C1 segment of cervical spinal cord (tissue), 14 donors: ENCODE data around the gene TSSC4.

Experiments
- DNase-seq, 14 donors: peaks; one replicate each; lab custom pipeline; 2025; lab: John Stamatoyannopoulos, UW

TSSC4 gene

GRCh38 chr11:2417856-2418692 is 17.5 kb downstream of the TSSC4 start:
- no peak for DNase-seq

- no peak for DNase-seq
Measured at GRCh38 chr11:2418693-2419360, 18.3 kb downstream of the TSSC4 start.

- peak in 11 of 14 donors; percentile 9 to 67 (median 28) for DNase-seq
Measured at GRCh38 chr11:2419638-2420501, 19.3 kb downstream of the TSSC4 start.

- peak in 12 of 14 donors; percentile 17 to 70 (median 42) for DNase-seq
Measured at GRCh38 chr11:2420502-2421225, 20.1 kb downstream of the TSSC4 start.

GRCh38 chr11:2421226-2421994 is 20.9 kb downstream of the TSSC4 start:
- no peak for DNase-seq

GRCh38 chr11:2421996-2422395 is 21.4 kb downstream of the TSSC4 start:
- no peak for DNase-seq

GRCh38 chr11:2422461-2423156 is 22.1 kb downstream of the TSSC4 start:
- no peak for DNase-seq

GRCh38 chr11:2423157-2424025 is 22.8 kb downstream of the TSSC4 start:
- no peak for DNase-seq

- DNase-seq: no peak
Measured at GRCh38 chr11:2424811-2425495, 24.4 kb downstream of the TSSC4 start.

- no peak for DNase-seq
Measured at GRCh38 chr11:2425506-2425905, 25.0 kb downstream of the TSSC4 start.

GRCh38 chr11:2426221-2426620 is 25.7 kb downstream of the TSSC4 start:
- no peak for DNase-seq

- no peak for DNase-seq
Measured at GRCh38 chr11:2426826-2427521, 26.4 kb downstream of the TSSC4 start.

GRCh38 chr11:2427721-2428321 is 27.3 kb downstream of the TSSC4 start:
- DNase-seq: no peak

- DNase-seq: peak in 9 of 14 donors; percentile 4 to 62 (median 21)
Measured at GRCh38 chr11:2428322-2428795, 27.8 kb downstream of the TSSC4 start.

- DNase-seq: no peak
Measured at GRCh38 chr11:2431395-2431794, 30.8 kb downstream of the TSSC4 start.

- no peak for DNase-seq
Measured at GRCh38 chr11:2432171-2432621, 31.6 kb downstream of the TSSC4 start.

- DNase-seq: no peak
Measured at GRCh38 chr11:2432628-2433071, 32.1 kb downstream of the TSSC4 start.
